ENCODE results near the gene APLF.

APLF gene

GRCh38 chr2:68452158-68452900 lies 15.1 kb upstream of the APLF start:
- no peak for DNase-seq (ENCODE audit: low spot score in 2 of 2)
- H3K4me1 ChIP-seq = no peaks in the 10 kb centered on the region
- in situ Hi-C loops (cut with MboI; ENCODE audit: low sequenced_read_pairs) = loop anchor here (25.0 kb wide), 2 partner anchors 285 to 860 kb away; partner anchors contain the start of gene ARHGAP25
- no peak overlapping the region for H3K4me3 ChIP-seq
- H3K9me3 ChIP-seq = no peaks in the 10 kb centered on the region
- H3K36me3 ChIP-seq (replicated peaks) = no peaks in the 10 kb centered on the region
- H3K27me3 ChIP-seq (ENCODE audit: low read depth) = no peaks in the 10 kb centered on the region

GRCh38 chr2:68453761-68454360 lies 13.5 kb upstream of the APLF start:
- H3K9me3 ChIP-seq = no peaks in the 10 kb centered on the region
- no peaks in the 10 kb centered on the region for H3K36me3 ChIP-seq (replicated peaks)
- no peak overlapping the region for H3K4me3 ChIP-seq
- H3K4me1 ChIP-seq = peaks cover 4% of the 10 kb centered on the region
- DNase-seq (ENCODE audit: low spot score in 2 of 2) = no peak
- in situ Hi-C loops (cut with MboI; ENCODE audit: low sequenced_read_pairs) = loop anchor here (25.0 kb wide), 2 partner anchors 283 to 858 kb away; partner anchors contain the start of gene ARHGAP25
- H3K27me3 ChIP-seq (ENCODE audit: low read depth) = no peaks in the 10 kb centered on the region

GRCh38 chr2:68454719-68455118 lies 12.7 kb upstream of the APLF start:
- Histone ChIP-seq H3K9me3 (no peaks in the 10 kb centered on the region), H3K27me3 (ENCODE audit: low read depth) (no peaks in the 10 kb centered on the region), H3K4me3 (no peak overlapping the region), H3K4me1 (peaks cover 9% of the 10 kb centered on the region), H3K36me3 (replicated peaks) (no peaks in the 10 kb centered on the region)
- in situ Hi-C loops (cut with MboI; ENCODE audit: low sequenced_read_pairs) = loop anchor here (25.0 kb wide), 2 partner anchors 283 to 858 kb away; partner anchors contain the start of gene ARHGAP25
- DNase-seq (ENCODE audit: low spot score in 2 of 2) = no peak

- Histone ChIP-seq H3K27me3 (ENCODE audit: low read depth) (no peaks in the 10 kb centered on the region), H3K9me3 (no peaks in the 10 kb centered on the region), H3K4me3 (no peak overlapping the region), H3K36me3 (replicated peaks) (no peaks in the 10 kb centered on the region), H3K4me1 (peaks cover 9% of the 10 kb centered on the region)
- DNase-seq (ENCODE audit: low spot score in 2 of 2) = no peak
- in situ Hi-C loops (cut with MboI; ENCODE audit: low sequenced_read_pairs) = loop anchor here (25.0 kb wide), 2 partner anchors 281 to 856 kb away; partner anchors contain the start of gene ARHGAP25
Observed at GRCh38 chr2:68456198-68456597, 11.2 kb upstream of the APLF start.

GRCh38 chr2:68458981-68459380 lies 8.4 kb upstream of the APLF start:
- Histone ChIP-seq H3K27me3 (ENCODE audit: low read depth) (no peaks in the 10 kb centered on the region), H3K4me3 (no peak overlapping the region), H3K36me3 (replicated peaks) (no peaks in the 10 kb centered on the region), H3K9me3 (no peaks in the 10 kb centered on the region), H3K4me1 (peaks cover 9% of the 10 kb centered on the region)
- in situ Hi-C loops (cut with MboI; ENCODE audit: low sequenced_read_pairs) = loop anchor here (25.0 kb wide), 2 partner anchors 278 to 853 kb away; partner anchors contain the start of gene ARHGAP25
- peak; percentile 26 to 35 for DNase-seq (ENCODE audit: low spot score in 2 of 2)

- Histone ChIP-seq H3K36me3 (replicated peaks) (no peaks in the 10 kb centered on the region; the same call in 1 of the 2 replicates), H3K27me3 (ENCODE audit: low read depth) (no peaks in the 10 kb centered on the region), H3K4me3 (no peak overlapping the region), H3K9me3 (no peaks in the 10 kb centered on the region), H3K4me1 (peaks cover 13% of the 10 kb centered on the region)
- in situ Hi-C loops (cut with MboI; ENCODE audit: low sequenced_read_pairs) = loop anchor here (10.0 to 25.0 kb wide), 3 partner anchors 274 to 849 kb away; partner anchors contain the start of gene ARHGAP25
- peak in 1 of 2 experiments; percentile 62 for DNase-seq (ENCODE audit: low spot score in 2 of 2)
Observed at GRCh38 chr2:68463287-68463877, 4.0 kb upstream of the APLF start.

GRCh38 chr2:68464651-68465050 lies 2.7 kb upstream of the APLF start:
- H3K36me3 ChIP-seq (replicated peaks) = no peaks in the 10 kb centered on the region; the same call in 1 of the 2 replicates

GRCh38 chr2:68465081-68465916 lies 2.1 kb upstream of the APLF start:
- Histone ChIP-seq H3K36me3 (replicated peaks) (no peaks in the 10 kb centered on the region; the same call in 1 of the 2 replicates), H3K27me3 (ENCODE audit: low read depth) (no peaks in the 10 kb centered on the region), H3K4me1 (peaks cover 15% of the 10 kb centered on the region), H3K9me3 (no peaks in the 10 kb centered on the region), H3K4me3 (no peak overlapping the region)
- no peak for DNase-seq (ENCODE audit: low spot score in 2 of 2)
- in situ Hi-C loops (cut with MboI; ENCODE audit: low sequenced_read_pairs) = loop anchor here (10.0 to 25.0 kb wide), 3 partner anchors 272 to 847 kb away; partner anchors contain the start of gene ARHGAP25

More at GRCh38 chr2:68464651-68465050, 2.7 kb upstream of the APLF start:
- peaks cover 11% of the 10 kb centered on the region for H3K4me1 ChIP-seq
- no peaks in the 10 kb centered on the region for H3K9me3 ChIP-seq
- no peaks in the 10 kb centered on the region for H3K27me3 ChIP-seq (ENCODE audit: low read depth)
- H3K4me3 ChIP-seq = no peak overlapping the region
- no peak for DNase-seq (ENCODE audit: low spot score in 2 of 2)
- in situ Hi-C loops (cut with MboI; ENCODE audit: low sequenced_read_pairs) = loop anchor here (10.0 to 25.0 kb wide), 3 partner anchors 273 to 848 kb away; partner anchors contain the start of gene ARHGAP25

- in situ Hi-C loops (cut with MboI; ENCODE audit: low sequenced_read_pairs) = loop anchor here (10.0 to 25.0 kb wide), 3 partner anchors 271 to 846 kb away; partner anchors contain the start of gene ARHGAP25
- peak; percentile 13 to 21 for DNase-seq (ENCODE audit: low spot score in 2 of 2)
Observed at GRCh38 chr2:68466361-68466777, 1.0 kb upstream of the APLF start.

GRCh38 chr2:68466778-68467076 lies 658 bp upstream of the APLF start:
- no peak for DNase-seq (ENCODE audit: low spot score in 2 of 2)
- Histone ChIP-seq H3K4me1 (peaks cover 15% of the 10 kb centered on the region), H3K27me3 (ENCODE audit: low read depth) (no peaks in the 10 kb centered on the region), H3K4me3 (peak overlapping the region; percentile 88), H3K36me3 (replicated peaks) (no peaks in the 10 kb centered on the region; the same call in 1 of the 2 replicates), H3K9me3 (no peaks in the 10 kb centered on the region)
- in situ Hi-C loops (cut with MboI; ENCODE audit: low sequenced_read_pairs) = loop anchor here (10.0 to 25.0 kb wide), 3 partner anchors 271 to 846 kb away; partner anchors contain the start of gene ARHGAP25

More at GRCh38 chr2:68466361-68466777, 1.0 kb upstream of the APLF start:
- H3K36me3 ChIP-seq (replicated peaks) = no peaks in the 10 kb centered on the region; the same call in 1 of the 2 replicates
- H3K4me1 ChIP-seq = peaks cover 15% of the 10 kb centered on the region
- H3K4me3 ChIP-seq = peak overlapping the region; percentile 88
- no peaks in the 10 kb centered on the region for H3K27me3 ChIP-seq (ENCODE audit: low read depth)
- no peaks in the 10 kb centered on the region for H3K9me3 ChIP-seq

- no peak for DNase-seq (ENCODE audit: low spot score in 2 of 2)
- in situ Hi-C loops (cut with MboI; ENCODE audit: low sequenced_read_pairs) = loop anchor here (10.0 to 25.0 kb wide), 3 partner anchors 268 to 844 kb away; partner anchors contain the start of gene ARHGAP25
- peaks cover 15% of the 10 kb centered on the region for H3K4me1 ChIP-seq
- H3K9me3 ChIP-seq = no peaks in the 10 kb centered on the region
- H3K4me3 ChIP-seq = no peak overlapping the region
- no peaks in the 10 kb centered on the region; the same call in 1 of the 2 replicates for H3K36me3 ChIP-seq (replicated peaks)
- H3K27me3 ChIP-seq (ENCODE audit: low read depth) = no peaks in the 10 kb centered on the region
Observed at GRCh38 chr2:68468801-68469200, 1.4 kb downstream of the APLF start.

- H3K4me3 ChIP-seq = no peak overlapping the region
- H3K27me3 ChIP-seq (ENCODE audit: low read depth) = no peaks in the 10 kb centered on the region
- peak in 1 of 2 experiments; percentile 60 for DNase-seq (ENCODE audit: low spot score in 2 of 2)
- H3K9me3 ChIP-seq = no peaks in the 10 kb centered on the region
- no peaks in the 10 kb centered on the region for H3K36me3 ChIP-seq (replicated peaks)
- H3K4me1 ChIP-seq = peaks cover 15% of the 10 kb centered on the region
- in situ Hi-C loops (cut with MboI; ENCODE audit: low sequenced_read_pairs) = loop anchor here (10.0 to 25.0 kb wide), 3 partner anchors 267 to 842 kb away; partner anchors contain the start of gene ARHGAP25
Observed at GRCh38 chr2:68469935-68470334, 2.5 kb downstream of the APLF start.

Data from HAP-1 (cell line).